Measurements from ENCODE around the gene SP4. TPM values are rescaled to one million over a fixed set of nuclear protein-coding genes. Genes with fewer than 3 reads are reported as not detected.

Gene SP4
- total RNA-seq, 2 donors from 2014 or later, result 2.6 to 3.9 TPM

DNA sequence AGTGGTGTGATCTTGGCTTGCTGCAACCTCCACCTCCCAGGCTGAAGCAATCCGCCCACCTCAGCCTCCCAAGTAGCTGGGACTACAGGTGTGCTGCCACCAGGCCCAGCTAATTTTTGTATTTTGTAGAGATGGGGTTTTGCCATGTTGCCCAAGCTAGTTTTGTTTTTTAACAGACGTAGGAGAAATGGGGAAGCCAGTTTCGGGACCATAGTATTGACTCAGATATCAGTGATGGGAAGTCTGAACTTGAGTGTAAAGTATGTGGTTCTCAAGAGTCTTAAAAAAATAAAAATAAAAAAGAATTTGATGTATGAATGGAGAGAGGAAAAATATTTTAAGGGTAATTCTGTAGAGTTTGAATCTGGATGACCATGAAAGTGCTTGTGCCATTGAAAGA, 34.2 kb downstream of the SP4 start:
- no peak overlapping the region for H3K27ac ChIP-seq
- no peaks in the 10 kb centered on the region for H3K9me3 ChIP-seq
- no peaks in the 10 kb centered on the region for H3K4me1 ChIP-seq
- H3K36me3 ChIP-seq, result no peaks in the 10 kb centered on the region
- TF ChIP-seq, protein P1, sequence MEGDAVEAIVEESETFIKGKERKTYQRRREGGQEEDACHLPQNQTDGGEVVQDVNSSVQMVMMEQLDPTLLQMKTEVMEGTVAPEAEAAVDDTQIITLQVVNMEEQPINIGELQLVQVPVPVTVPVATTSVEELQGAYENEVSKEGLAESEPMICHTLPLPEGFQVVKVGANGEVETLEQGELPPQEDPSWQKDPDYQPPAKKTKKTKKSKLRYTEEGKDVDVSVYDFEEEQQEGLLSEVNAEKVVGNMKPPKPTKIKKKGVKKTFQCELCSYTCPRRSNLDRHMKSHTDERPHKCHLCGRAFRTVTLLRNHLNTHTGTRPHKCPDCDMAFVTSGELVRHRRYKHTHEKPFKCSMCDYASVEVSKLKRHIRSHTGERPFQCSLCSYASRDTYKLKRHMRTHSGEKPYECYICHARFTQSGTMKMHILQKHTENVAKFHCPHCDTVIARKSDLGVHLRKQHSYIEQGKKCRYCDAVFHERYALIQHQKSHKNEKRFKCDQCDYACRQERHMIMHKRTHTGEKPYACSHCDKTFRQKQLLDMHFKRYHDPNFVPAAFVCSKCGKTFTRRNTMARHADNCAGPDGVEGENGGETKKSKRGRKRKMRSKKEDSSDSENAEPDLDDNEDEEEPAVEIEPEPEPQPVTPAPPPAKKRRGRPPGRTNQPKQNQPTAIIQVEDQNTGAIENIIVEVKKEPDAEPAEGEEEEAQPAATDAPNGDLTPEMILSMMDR (IDR thresholded peaks at IDR 0.05), result no peak
- no peak overlapping the region for H3K4me3 ChIP-seq
- H3K27me3 ChIP-seq, result no peaks in the 10 kb centered on the region
- H3K9ac ChIP-seq (ENCODE audit: low read depth in 2 of 2, low read length in 2 of 2), result no peak overlapping the region
- no peak for DNase-seq
- intact Hi-C loops (cut with DNase I), result no loop called here

DNA sequence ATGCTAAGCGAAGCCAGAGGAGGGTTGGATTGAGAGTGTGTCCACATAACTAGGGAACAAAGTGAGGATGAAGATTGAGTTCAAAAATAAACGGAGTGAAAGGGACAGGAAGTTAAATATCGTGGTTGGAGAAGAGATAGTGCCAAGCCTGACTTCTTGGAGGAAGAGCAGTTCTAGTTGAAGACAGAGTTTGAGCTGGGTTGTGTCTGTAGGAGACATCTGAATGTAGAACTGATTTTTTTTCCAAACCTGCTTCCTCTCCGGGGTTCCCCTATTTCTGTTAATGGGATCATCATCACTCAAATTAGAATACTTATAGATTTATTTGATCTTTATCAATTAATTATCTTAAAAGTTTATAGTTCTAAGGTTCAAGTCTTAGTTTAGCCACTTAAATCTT, 35.6 kb downstream of the SP4 start:
- Histone ChIP-seq H3K27me3 (no peaks in the 10 kb centered on the region), H3K4me3 (no peak overlapping the region), H3K4me1 (no peaks in the 10 kb centered on the region), H3K27ac (no peak overlapping the region), H3K9me3 (no peaks in the 10 kb centered on the region), H3K9ac (ENCODE audit: low read depth in 2 of 2, low read length in 2 of 2) (no peak overlapping the region), H3K36me3 (no peaks in the 10 kb centered on the region)
- DNase-seq, result no peak
- intact Hi-C loops (cut with DNase I), result no loop called here
- TF ChIP-seq, protein P1 (IDR thresholded peaks at IDR 0.05), result no peak

GRCh38 chr7:21468969-21469368, 41.1 kb downstream of the SP4 start:
- DNase-seq, result no peak
- no peak overlapping the region for H3K4me3 ChIP-seq
- no peaks in the 10 kb centered on the region for H3K9me3 ChIP-seq
- no peak overlapping the region for H3K9ac ChIP-seq (ENCODE audit: low read depth in 2 of 2, low read length in 2 of 2)
- H3K27me3 ChIP-seq, result no peaks in the 10 kb centered on the region
- H3K4me1 ChIP-seq, result no peaks in the 10 kb centered on the region
- H3K27ac ChIP-seq, result no peak overlapping the region
- intact Hi-C loops (cut with DNase I), result no loop called here
- TF ChIP-seq, protein P1 (IDR thresholded peaks at IDR 0.05), result no peak
- H3K36me3 ChIP-seq, result no peaks in the 10 kb centered on the region

- Histone ChIP-seq H3K36me3 (no peaks in the 10 kb centered on the region), H3K4me3 (no peak overlapping the region), H3K9me3 (no peaks in the 10 kb centered on the region), H3K27ac (no peak overlapping the region), H3K9ac (ENCODE audit: low read depth in 2 of 2, low read length in 2 of 2) (no peak overlapping the region), H3K27me3 (no peaks in the 10 kb centered on the region), H3K4me1 (no peaks in the 10 kb centered on the region)
- TF ChIP-seq, protein P1 (IDR thresholded peaks at IDR 0.05), result no peak
- intact Hi-C loops (cut with DNase I), result no loop called here
- DNase-seq, result no peak
These were observed 42.0 kb downstream of the SP4 start for GRCh38 chr7:21469894-21470293.

DNA sequence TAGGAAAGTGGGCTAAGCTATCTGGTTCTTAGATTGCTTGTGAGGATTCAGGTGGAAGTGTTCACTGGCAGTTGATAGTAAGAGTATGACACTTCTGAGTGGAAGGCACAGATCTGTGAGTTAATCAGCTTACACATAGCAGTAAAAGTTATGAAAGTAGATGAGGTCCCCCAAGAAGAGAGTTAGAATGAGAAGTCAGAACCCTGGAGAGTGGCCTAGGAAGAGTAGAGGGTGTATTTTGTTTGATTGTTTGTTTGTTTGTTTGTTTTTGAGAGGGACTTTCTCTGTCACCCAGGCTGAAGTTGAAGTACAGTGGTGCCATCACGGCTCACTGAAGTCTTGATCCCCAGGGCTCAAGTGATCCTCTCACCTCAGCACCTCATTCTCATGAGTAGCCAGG, 44.1 kb downstream of the SP4 start:
- Histone ChIP-seq H3K4me3 (no peak overlapping the region), H3K9me3 (no peaks in the 10 kb centered on the region), H3K9ac (ENCODE audit: low read depth in 2 of 2, low read length in 2 of 2) (no peak overlapping the region), H3K27ac (no peak overlapping the region), H3K4me1 (no peaks in the 10 kb centered on the region), H3K27me3 (no peaks in the 10 kb centered on the region), H3K36me3 (no peaks in the 10 kb centered on the region)
- DNase-seq, result no peak
- intact Hi-C loops (cut with DNase I), result no loop called here
- TF ChIP-seq, protein P1 (IDR thresholded peaks at IDR 0.05), result no peak

DNA sequence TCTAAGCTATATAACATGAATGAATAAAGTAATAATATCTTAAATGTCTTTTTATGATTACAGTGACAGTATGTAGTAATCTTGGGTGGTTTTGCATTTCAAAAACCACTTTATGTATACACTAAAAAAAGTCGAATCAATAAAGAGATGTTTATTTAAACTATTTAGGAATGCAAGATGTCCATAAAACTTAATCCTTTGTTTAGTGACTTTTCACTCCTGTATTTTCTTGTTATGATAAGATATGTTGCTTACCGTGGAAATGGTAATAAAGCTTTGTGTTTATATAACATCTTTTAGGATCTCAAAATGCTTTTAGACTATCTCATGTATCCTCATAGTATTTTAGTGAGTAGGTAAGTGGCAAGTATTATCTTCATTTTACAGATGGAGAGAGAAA, 48.5 kb downstream of the SP4 start:
- Histone ChIP-seq H3K27ac (no peak overlapping the region), H3K36me3 (no peaks in the 10 kb centered on the region), H3K9me3 (no peaks in the 10 kb centered on the region), H3K4me1 (no peaks in the 10 kb centered on the region), H3K4me3 (no peak overlapping the region), H3K27me3 (no peaks in the 10 kb centered on the region), H3K9ac (ENCODE audit: low read depth in 2 of 2, low read length in 2 of 2) (no peak overlapping the region)
- DNase-seq, result no peak
- TF ChIP-seq, protein P1 (IDR thresholded peaks at IDR 0.05), result no peak
- intact Hi-C loops (cut with DNase I), result no loop called here

Data from colonic mucosa (tissue), 4 donors.